H1 (cell line): ENCODE measurements around the gene DCUN1D3. TPM values are rescaled to one million over a fixed set of nuclear protein-coding genes. Genes with fewer than 3 reads are reported as not detected.

ENCODE experiments used
- CTCF ChIA-PET: fragments of 300-600 bp; sonication (Branson Sonifier 250); formaldehyde crosslinking; loops from one replicate; lab custom pipeline; 2021; ENCODE audit not compliant: partially characterized antibody; lab: Charles Lee
- POLR2A ChIA-PET: fragments of 300-600 bp; sonication (Branson Sonifier 250); formaldehyde crosslinking; loops from one replicate; lab custom pipeline; 2021; ENCODE audit warnings: inconsistent platforms; ENCODE audit not compliant: partially characterized antibody; lab: Charles Lee
- DNase-seq, 2 experiments: peaks; one replicate each; pipeline versions ENCODE4 v3.0.0 to v3.0.0-alpha.2; 2010 to 2022; ENCODE audit warnings: low spot score in 2 of 2, low read depth in 1 of 2, mixed read lengths in 1 of 2
- FAIRE-seq: peaks from 2 replicates; lab custom pipeline; 2011; peaks lifted over from hg19 to GRCh38; lab: Jason Lieb, UNC
- H2AFZ ChIP-seq: 2 replicates; pipeline ENCODE4 v1.8.1; 2012; ENCODE audit warnings: low read length, inconsistent platforms
- H2AK5ac ChIP-seq: 2 replicates; pipeline ENCODE4 v1.6.1; 2013; ENCODE audit warnings: low read depth, low read length
- H2BK120ac ChIP-seq: replicated peaks from 2 replicates; pipeline ENCODE3; 2013; ENCODE audit warnings: low read depth, low read length, inconsistent platforms
- H2BK12ac ChIP-seq: 2 replicates; pipeline ENCODE4 v1.6.1; 2013; ENCODE audit warnings: low read depth, low read length
- H2BK15ac ChIP-seq: 2 replicates; pipeline ENCODE4 v1.6.1; 2013; ENCODE audit warnings: low read length
- H2BK20ac ChIP-seq: 2 replicates; pipeline ENCODE4 v1.6.1; 2013; ENCODE audit warnings: low read length
- H2BK5ac ChIP-seq: 2 replicates; pipeline ENCODE4 v1.6.1; 2013; ENCODE audit warnings: low read depth, low read length
- H3K14ac ChIP-seq: 2 replicates; pipeline ENCODE4 v1.6.1; 2013; ENCODE audit warnings: inconsistent platforms; ENCODE audit not compliant: insufficient read length
- H3K18ac ChIP-seq: 2 replicates; pipeline ENCODE4 v1.6.1; 2013; ENCODE audit warnings: low read length; ENCODE audit errors: extremely low read depth
- H3K23ac ChIP-seq: 2 replicates; pipeline ENCODE4 v1.6.1; 2013; ENCODE audit warnings: inconsistent platforms; ENCODE audit not compliant: insufficient read length
- H3K23me2 ChIP-seq: 2 replicates; pipeline ENCODE4 v1.6.1; 2013; ENCODE audit warnings: low read depth, low read length
- H3K27ac ChIP-seq: 2 replicates; pipeline ENCODE4 v1.6.1; 2011; ENCODE audit warnings: low read depth, low read length, inconsistent platforms
- H3K27me3 ChIP-seq, 4 experiments: replicated peaks in 1 of 4; 1 replicate in 1 of 4; 2 replicates in 3 of 4; pipeline versions ENCODE4 v1.6.1 to v1.8.1; 2011 to 2013; ENCODE audit warnings: low read length in 3 of 4, mild to moderate bottlenecking in 3 of 4, inconsistent platforms in 2 of 4, mixed read lengths in 2 of 4, moderate library complexity in 1 of 4; ENCODE audit not compliant: control insufficient read depth in 3 of 4, insufficient read depth in 3 of 4; ENCODE audit errors: extremely low read depth in 1 of 4
- H3K36me3 ChIP-seq, 4 experiments: 2 replicates each; pipeline versions ENCODE4 v1.6.1 to v1.8.1; 2011 to 2013; ENCODE audit warnings: mild to moderate bottlenecking in 4 of 4, low read length in 3 of 4, moderate library complexity in 2 of 4, control low read depth in 1 of 4, inconsistent platforms in 1 of 4; ENCODE audit not compliant: insufficient read depth in 4 of 4, control insufficient read depth in 2 of 4
- H3K4ac ChIP-seq: replicated peaks from 2 replicates; pipeline ENCODE3; 2013; ENCODE audit warnings: low read length, low read depth, mixed read lengths, inconsistent platforms; ENCODE audit not compliant: insufficient read length
- H3K4me1 ChIP-seq, 4 experiments: replicated peaks in 1 of 4; 1 replicate in 1 of 4; 2 replicates in 3 of 4; pipeline versions ENCODE4 v1.6.1 to v1.8.1; 2011 to 2013; ENCODE audit warnings: low read length in 3 of 4, inconsistent platforms in 2 of 4, mixed read lengths in 1 of 4; ENCODE audit not compliant: insufficient read depth in 4 of 4, control insufficient read depth in 3 of 4
- H3K4me2 ChIP-seq, 2 experiments: 2 replicates each; pipeline versions ENCODE4 v1.6.1 to v1.8.1; 2011 to 2013; ENCODE audit warnings: low read depth in 2 of 2, low read length in 2 of 2, control low read depth in 1 of 2, inconsistent platforms in 1 of 2, mild to moderate bottlenecking in 1 of 2; ENCODE audit not compliant: insufficient read depth in 1 of 2
- H3K4me3 ChIP-seq, 4 experiments: fragments of 200-600, 300-600 bp in 1 of 4; sonication (generic), shearing (Covaris generic), sonication (Bioruptor Twin) in 1 of 4; 2 replicates each; pipeline versions ENCODE4 v1.5.1 to v1.8.1; 2011 to 2016; ENCODE audit warnings: low read length in 4 of 4, low read depth in 3 of 4, control low read depth in 2 of 4, inconsistent platforms in 2 of 4, mild to moderate bottlenecking in 2 of 4, mixed read lengths in 1 of 4, moderate library complexity in 1 of 4; ENCODE audit not compliant: insufficient read depth in 2 of 4; ENCODE audit errors: extremely low read depth in 1 of 4
- H3K56ac ChIP-seq: replicated peaks from 2 replicates; pipeline ENCODE3; 2013; ENCODE audit warnings: low read depth, mild to moderate bottlenecking, mixed read lengths, low read length, inconsistent platforms; ENCODE audit not compliant: insufficient read length
- H3K79me1 ChIP-seq: 2 replicates; pipeline ENCODE4 v1.6.1; 2013; ENCODE audit warnings: low read depth, low read length, control low read depth
- H3K79me2 ChIP-seq, 2 experiments: 2 replicates each; pipeline versions ENCODE4 v1.6.1 to v1.8.1; 2012 to 2013; ENCODE audit warnings: low read length in 2 of 2, mild to moderate bottlenecking in 2 of 2, inconsistent platforms in 1 of 2; ENCODE audit not compliant: insufficient read depth in 2 of 2, control insufficient read depth in 1 of 2
- H3K9ac ChIP-seq, 4 experiments: replicated peaks in 1 of 4; 1 replicate in 1 of 4; 2 replicates in 3 of 4; pipeline versions ENCODE4 v1.6.1 to v1.8.1; 2011 to 2013; ENCODE audit warnings: low read depth in 3 of 4, low read length in 3 of 4, control low read depth in 2 of 4, mild to moderate bottlenecking in 2 of 4, moderate library complexity in 2 of 4, inconsistent platforms in 1 of 4; ENCODE audit errors: extremely low read depth in 1 of 4
- H3K9me3 ChIP-seq, 2 experiments: 2 replicates each; pipeline versions ENCODE4 v1.6.1 to v1.8.1; 2012 to 2013; ENCODE audit warnings: mild to moderate bottlenecking in 2 of 2, moderate library complexity in 2 of 2, control low read depth in 1 of 2, inconsistent platforms in 1 of 2, low read depth in 1 of 2, low read length in 1 of 2, mixed read lengths in 1 of 2; ENCODE audit not compliant: insufficient read depth in 2 of 2
- H4K20me1 ChIP-seq, 2 experiments: replicated peaks in 1 of 2; 2 replicates each; pipeline versions ENCODE3 to v1.8.1; 2011 to 2013; ENCODE audit warnings: inconsistent platforms in 2 of 2, low read length in 2 of 2, mild to moderate bottlenecking in 1 of 2; ENCODE audit not compliant: insufficient read depth in 2 of 2, control insufficient read depth in 1 of 2
- H4K5ac ChIP-seq: 2 replicates; pipeline ENCODE4 v1.6.1; 2013; ENCODE audit warnings: low read length, low read depth, mixed read lengths, inconsistent platforms; ENCODE audit not compliant: insufficient read length
- H4K8ac ChIP-seq: 2 replicates; pipeline ENCODE4 v1.8.0; 2013; ENCODE audit warnings: mild to moderate bottlenecking, moderate library complexity, low read length, inconsistent platforms; ENCODE audit not compliant: insufficient read depth; ENCODE audit errors: extremely low read depth
- H4K91ac ChIP-seq: replicated peaks from 2 replicates; pipeline ENCODE3; 2013; ENCODE audit warnings: low read length, mixed read lengths, inconsistent platforms; ENCODE audit not compliant: insufficient read length
- BCL11A ChIP-seq, 2 experiments: IDR thresholded peaks; one replicate each; pipeline ENCODE4 v1.6.1; 2011; ENCODE audit warnings: low read depth in 2 of 2, low read length in 2 of 2, mild to moderate bottlenecking in 2 of 2
- CBX8 ChIP-seq: fragments of 300-800, 300-1000 bp; sonication (generic); IDR thresholded peaks from 2 replicates; pipeline ENCODE4 v1.7.1; 2016; ENCODE audit warnings: low read depth, low read length, borderline replicate concordance
- CREB1 ChIP-seq: IDR thresholded peaks from 2 replicates; pipeline ENCODE4 v1.6.1; 2012; ENCODE audit warnings: inconsistent platforms
- FOSL1 ChIP-seq: IDR thresholded peaks from 2 replicates; pipeline ENCODE4 v1.6.1; 2011; ENCODE audit warnings: mild to moderate bottlenecking, low read depth, low read length, moderate library complexity; ENCODE audit not compliant: insufficient read depth
- GABPA ChIP-seq: IDR thresholded peaks from 2 replicates; pipeline ENCODE4 v1.6.1; 2011; ENCODE audit warnings: mild to moderate bottlenecking, low read length, moderate library complexity, borderline replicate concordance; ENCODE audit not compliant: insufficient read depth
- MAFK ChIP-seq: IDR thresholded peaks from 2 replicates; pipeline ENCODE4 v1.6.1; 2012; ENCODE audit warnings: low read depth, mild to moderate bottlenecking, improper control_type of control experiment, low read length
- NRF1 ChIP-seq: IDR thresholded peaks from 2 replicates; pipeline ENCODE4 v1.6.1; 2011; ENCODE audit warnings: mild to moderate bottlenecking, low read depth, low read length, improper control_type of control experiment
- RFX5 ChIP-seq: IDR thresholded peaks from 2 replicates; pipeline ENCODE4 v1.6.1; 2011; ENCODE audit warnings: low read depth, low read length, improper control_type of control experiment, borderline replicate concordance
- SRF ChIP-seq: IDR thresholded peaks from 2 replicates; pipeline ENCODE4 v1.6.1; 2011; ENCODE audit warnings: mild to moderate bottlenecking, low read depth, low read length, moderate library complexity
- WGBS, 2 experiments: shearing (Covaris generic) in 1 of 2; methylation state at CpG; one replicate each; pipeline versions ENCODE4 v1.1.6 to v1.1.7; 2013 to 2015; ENCODE audit warnings: low lambda C conversion rate in 2 of 2, mixed read lengths in 2 of 2, inconsistent platforms in 1 of 2, low coverage in 1 of 2, missing lambda C conversion rate in 1 of 2; ENCODE audit not compliant: insufficient replicate concordance in 2 of 2, insufficient coverage in 1 of 2, insufficient read length in 1 of 2; ENCODE audit errors: extremely low coverage in 1 of 2, missing lambda C conversion rate in 1 of 2; 5-methylcytosine and 5-hydroxymethylcytosine counted together
- polyA plus RNA-seq, 7 experiments: library from polyadenylated mRNA; depleted of rRNA in 3 of 7; stranded (reverse) in 5 of 7; unstranded in 2 of 7; fragments of >200 nt in 5 of 7; fragments of 200-250 nt in 2 of 7; gene quantifications; 1 replicate in 5 of 7; 2 replicates in 1 of 7; 4 replicates in 1 of 7; pipeline versions ENCODE4 v1.2.1 to v1.2.3, GENCODE V29; 2011 to 2013; ENCODE audit warnings: missing spikeins in 2 of 7, mixed read lengths in 2 of 7
- total RNA-seq: library from RNA; stranded (reverse); fragmentation: NEBNext Ultra II Directional; extraction: Animal tissue kit (Norgen Biotek cat#: 25700); gene quantifications from 2 replicates; pipeline ENCODE4 v1.2.1, GENCODE V29; 2021

Gene DCUN1D3
- total and polyA plus RNA-seq, 2 of the 8 experiments (the other 6 are each of a cell fraction or from before 2014, with no cell fraction given), result 3.5 to 18.2 TPM

GRCh38 chr16:20866801-20867200 is 33.4 kb downstream of the DCUN1D3 start:
- Histone ChIP-seq H2BK5ac (no peak overlapping the region; the same call in 1 of the 2 replicates), H3K23ac (no peak overlapping the region), H4K8ac (no peak overlapping the region), H3K79me2 (peaks cover 6 to 84% of the 10 kb centered on the region in 2 experiments; a peak in 3 of 4 replicates), H3K27ac (no peak overlapping the region), H4K91ac (no peak overlapping the region), H4K20me1 (peaks cover 0 to 2% of the 10 kb centered on the region in 2 experiments), H2AK5ac (no peak overlapping the region)
- FAIRE-seq, result no peak
- POLR2A ChIA-PET, result no interaction called here
- TF ChIP-seq GABPA, result no peak
- TF ChIP-seq SRF, result no peak
- no peak for TF ChIP-seq NRF1
- TF ChIP-seq CBX8, result no peak
- TF ChIP-seq MAFK, result no peak
- TF ChIP-seq CREB1, result no peak
- TF ChIP-seq RFX5, result no peak
- no peak for TF ChIP-seq FOSL1
- TF ChIP-seq BCL11A (IDR thresholded peaks at IDR 0.05; ENCODE audit: low read depth in 2 of 2, low read length in 2 of 2), result no peak
- TF ChIP-seq, all 59 proteins: peak for 0
- Histone ChIP-seq H2BK12ac (no peak overlapping the region), H3K4me1 (peaks cover 0 to 6% (median 2%) of the 10 kb centered on the region in 4 experiments; a peak in 4 of 7 replicates), H3K36me3 (peaks cover 0 to 5% (median 0%) of the 10 kb centered on the region in 4 experiments; a peak in 1 of 8 replicates), H3K27me3 (no peaks in the 10 kb centered on the region), H3K23me2 (no peaks in the 10 kb centered on the region), H2BK15ac (no peak overlapping the region), H3K79me1 (peaks cover 5% of the 10 kb centered on the region; the same call in 1 of the 2 replicates), H4K5ac (no peak overlapping the region), H3K9ac (no peak overlapping the region), H2BK120ac (no peak overlapping the region), H3K18ac (no peak overlapping the region), H3K56ac (no peak overlapping the region), H2BK20ac (no peak overlapping the region), H3K4me3 (no peak overlapping the region), H3K4me2 (no peak overlapping the region), H3K4ac (no peak overlapping the region), H2AFZ (no peak overlapping the region), H3K14ac (no peak overlapping the region), H3K9me3 (no peaks in the 10 kb centered on the region)
- 88% methylated on average over 3 of the region's 3 CpGs; no CpG with 5 or more reads in 1 of the 2 experiments for WGBS, 2 experiments
- DNase-seq, result no peak
- CTCF ChIA-PET, result interaction anchor here (1.1 to 4.8 kb wide), 5 partner anchors 8 to 37 kb away, joined by 3 to 29 read pairs (median 4); no protein-coding TSS in a partner anchor
